HG03103 (cell line): Measurements from ENCODE around the gene APC.

Experiments used
- ATAC-seq: cut with Tn5 transposase; IDR thresholded peaks from one replicate; pipeline ENCODE4 v1.9.1; 2021; ENCODE audit warnings: low read depth; ENCODE audit not compliant: unreplicated experiment

Gene APC

DNA sequence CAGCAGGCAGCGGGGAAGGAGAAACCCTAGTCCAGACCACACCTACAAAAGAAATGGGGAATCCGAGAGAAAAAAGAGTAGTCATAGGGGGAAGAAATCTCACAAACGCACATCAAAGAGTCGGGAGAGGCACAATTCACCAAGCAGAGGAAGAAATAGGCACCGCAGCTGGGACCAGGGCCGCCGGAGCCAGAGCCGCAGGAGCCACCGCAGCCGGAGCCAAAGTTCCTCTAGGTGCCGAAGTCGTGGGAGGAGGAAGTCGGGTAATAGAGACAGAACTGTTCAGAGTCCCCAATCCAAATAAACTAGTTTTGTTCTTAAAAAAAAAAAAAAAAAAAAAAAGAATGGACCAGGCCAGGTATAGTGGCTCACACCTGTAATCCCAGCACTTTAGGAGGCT lies 155.1 kb downstream of the APC start:
- ATAC-seq: no peak

DNA sequence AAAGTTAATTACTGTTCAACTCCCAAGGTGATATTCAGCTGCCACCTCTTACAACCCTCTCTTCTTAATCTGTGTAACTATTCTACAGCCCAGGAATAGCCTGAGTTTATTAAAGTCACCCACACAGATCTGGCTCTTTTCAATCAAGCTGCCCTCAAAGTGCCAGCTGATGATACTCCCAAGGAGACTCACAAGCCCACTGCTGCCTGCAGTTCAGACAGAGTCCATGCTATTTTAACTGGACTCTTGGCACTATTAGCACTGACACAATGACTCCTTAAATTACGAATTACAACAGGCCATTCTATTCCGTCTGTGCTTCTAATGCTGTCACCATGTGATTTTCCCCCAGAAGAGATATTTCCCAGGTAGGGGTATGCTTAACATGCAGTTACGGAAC lies 158.0 kb downstream of the APC start:
- ATAC-seq: no peak
